H1 (cell line): Measurements from ENCODE around the gene HLA-DPB1. TPM values are rescaled to one million over a fixed set of nuclear protein-coding genes. Genes with fewer than 3 reads are reported as not detected.

Experiments
- CTCF ChIA-PET: fragments of 300-600 bp; sonication (Branson Sonifier 250); formaldehyde crosslinking; loops from one replicate; lab custom pipeline; 2021; ENCODE audit not compliant: partially characterized antibody; lab: Charles Lee
- POLR2A ChIA-PET: fragments of 300-600 bp; sonication (Branson Sonifier 250); formaldehyde crosslinking; loops from one replicate; lab custom pipeline; 2021; ENCODE audit warnings: inconsistent platforms; ENCODE audit not compliant: partially characterized antibody; lab: Charles Lee
- DNase-seq, 2 experiments: peaks; one replicate each; pipeline versions ENCODE4 v3.0.0 to v3.0.0-alpha.2; 2010 to 2022; ENCODE audit warnings: low spot score in 2 of 2, low read depth in 1 of 2, mixed read lengths in 1 of 2
- FAIRE-seq: peaks from 2 replicates; lab custom pipeline; 2011; peaks lifted over from hg19 to GRCh38; lab: Jason Lieb, UNC
- H2AFZ ChIP-seq: 2 replicates; pipeline ENCODE4 v1.8.1; 2012; ENCODE audit warnings: low read length, inconsistent platforms
- H2AK5ac ChIP-seq: 2 replicates; pipeline ENCODE4 v1.6.1; 2013; ENCODE audit warnings: low read depth, low read length
- H2BK120ac ChIP-seq: replicated peaks from 2 replicates; pipeline ENCODE3; 2013; ENCODE audit warnings: low read depth, low read length, inconsistent platforms
- H2BK12ac ChIP-seq: 2 replicates; pipeline ENCODE4 v1.6.1; 2013; ENCODE audit warnings: low read depth, low read length
- H2BK15ac ChIP-seq: 2 replicates; pipeline ENCODE4 v1.6.1; 2013; ENCODE audit warnings: low read length
- H2BK20ac ChIP-seq: 2 replicates; pipeline ENCODE4 v1.6.1; 2013; ENCODE audit warnings: low read length
- H2BK5ac ChIP-seq: 2 replicates; pipeline ENCODE4 v1.6.1; 2013; ENCODE audit warnings: low read depth, low read length
- H3K14ac ChIP-seq: 2 replicates; pipeline ENCODE4 v1.6.1; 2013; ENCODE audit warnings: inconsistent platforms; ENCODE audit not compliant: insufficient read length
- H3K18ac ChIP-seq: 2 replicates; pipeline ENCODE4 v1.6.1; 2013; ENCODE audit warnings: low read length; ENCODE audit errors: extremely low read depth
- H3K23ac ChIP-seq: 2 replicates; pipeline ENCODE4 v1.6.1; 2013; ENCODE audit warnings: inconsistent platforms; ENCODE audit not compliant: insufficient read length
- H3K23me2 ChIP-seq: 2 replicates; pipeline ENCODE4 v1.6.1; 2013; ENCODE audit warnings: low read depth, low read length
- H3K27ac ChIP-seq: 2 replicates; pipeline ENCODE4 v1.6.1; 2011; ENCODE audit warnings: low read depth, low read length, inconsistent platforms
- H3K27me3 ChIP-seq, 4 experiments: replicated peaks in 1 of 4; 1 replicate in 1 of 4; 2 replicates in 3 of 4; pipeline versions ENCODE4 v1.6.1 to v1.8.1; 2011 to 2013; ENCODE audit warnings: low read length in 3 of 4, mild to moderate bottlenecking in 3 of 4, inconsistent platforms in 2 of 4, mixed read lengths in 2 of 4, moderate library complexity in 1 of 4; ENCODE audit not compliant: control insufficient read depth in 3 of 4, insufficient read depth in 3 of 4; ENCODE audit errors: extremely low read depth in 1 of 4
- H3K36me3 ChIP-seq, 4 experiments: 2 replicates each; pipeline versions ENCODE4 v1.6.1 to v1.8.1; 2011 to 2013; ENCODE audit warnings: mild to moderate bottlenecking in 4 of 4, low read length in 3 of 4, moderate library complexity in 2 of 4, control low read depth in 1 of 4, inconsistent platforms in 1 of 4; ENCODE audit not compliant: insufficient read depth in 4 of 4, control insufficient read depth in 2 of 4
- H3K4ac ChIP-seq: replicated peaks from 2 replicates; pipeline ENCODE3; 2013; ENCODE audit warnings: low read length, low read depth, mixed read lengths, inconsistent platforms; ENCODE audit not compliant: insufficient read length
- H3K4me1 ChIP-seq, 4 experiments: replicated peaks in 1 of 4; 1 replicate in 1 of 4; 2 replicates in 3 of 4; pipeline versions ENCODE4 v1.6.1 to v1.8.1; 2011 to 2013; ENCODE audit warnings: low read length in 3 of 4, inconsistent platforms in 2 of 4, mixed read lengths in 1 of 4; ENCODE audit not compliant: insufficient read depth in 4 of 4, control insufficient read depth in 3 of 4
- H3K4me2 ChIP-seq, 2 experiments: 2 replicates each; pipeline versions ENCODE4 v1.6.1 to v1.8.1; 2011 to 2013; ENCODE audit warnings: low read depth in 2 of 2, low read length in 2 of 2, control low read depth in 1 of 2, inconsistent platforms in 1 of 2, mild to moderate bottlenecking in 1 of 2; ENCODE audit not compliant: insufficient read depth in 1 of 2
- H3K4me3 ChIP-seq, 4 experiments: fragments of 200-600, 300-600 bp in 1 of 4; sonication (generic), shearing (Covaris generic), sonication (Bioruptor Twin) in 1 of 4; 2 replicates each; pipeline versions ENCODE4 v1.5.1 to v1.8.1; 2011 to 2016; ENCODE audit warnings: low read length in 4 of 4, low read depth in 3 of 4, control low read depth in 2 of 4, inconsistent platforms in 2 of 4, mild to moderate bottlenecking in 2 of 4, mixed read lengths in 1 of 4, moderate library complexity in 1 of 4; ENCODE audit not compliant: insufficient read depth in 2 of 4; ENCODE audit errors: extremely low read depth in 1 of 4
- H3K56ac ChIP-seq: replicated peaks from 2 replicates; pipeline ENCODE3; 2013; ENCODE audit warnings: low read depth, mild to moderate bottlenecking, mixed read lengths, low read length, inconsistent platforms; ENCODE audit not compliant: insufficient read length
- H3K79me1 ChIP-seq: 2 replicates; pipeline ENCODE4 v1.6.1; 2013; ENCODE audit warnings: low read depth, low read length, control low read depth
- H3K79me2 ChIP-seq, 2 experiments: 2 replicates each; pipeline versions ENCODE4 v1.6.1 to v1.8.1; 2012 to 2013; ENCODE audit warnings: low read length in 2 of 2, mild to moderate bottlenecking in 2 of 2, inconsistent platforms in 1 of 2; ENCODE audit not compliant: insufficient read depth in 2 of 2, control insufficient read depth in 1 of 2
- H3K9ac ChIP-seq, 4 experiments: replicated peaks in 1 of 4; 1 replicate in 1 of 4; 2 replicates in 3 of 4; pipeline versions ENCODE4 v1.6.1 to v1.8.1; 2011 to 2013; ENCODE audit warnings: low read depth in 3 of 4, low read length in 3 of 4, control low read depth in 2 of 4, mild to moderate bottlenecking in 2 of 4, moderate library complexity in 2 of 4, inconsistent platforms in 1 of 4; ENCODE audit errors: extremely low read depth in 1 of 4
- H3K9me3 ChIP-seq, 2 experiments: 2 replicates each; pipeline versions ENCODE4 v1.6.1 to v1.8.1; 2012 to 2013; ENCODE audit warnings: mild to moderate bottlenecking in 2 of 2, moderate library complexity in 2 of 2, control low read depth in 1 of 2, inconsistent platforms in 1 of 2, low read depth in 1 of 2, low read length in 1 of 2, mixed read lengths in 1 of 2; ENCODE audit not compliant: insufficient read depth in 2 of 2
- H4K20me1 ChIP-seq, 2 experiments: replicated peaks in 1 of 2; 2 replicates each; pipeline versions ENCODE3 to v1.8.1; 2011 to 2013; ENCODE audit warnings: inconsistent platforms in 2 of 2, low read length in 2 of 2, mild to moderate bottlenecking in 1 of 2; ENCODE audit not compliant: insufficient read depth in 2 of 2, control insufficient read depth in 1 of 2
- H4K5ac ChIP-seq: 2 replicates; pipeline ENCODE4 v1.6.1; 2013; ENCODE audit warnings: low read length, low read depth, mixed read lengths, inconsistent platforms; ENCODE audit not compliant: insufficient read length
- H4K8ac ChIP-seq: 2 replicates; pipeline ENCODE4 v1.8.0; 2013; ENCODE audit warnings: mild to moderate bottlenecking, moderate library complexity, low read length, inconsistent platforms; ENCODE audit not compliant: insufficient read depth; ENCODE audit errors: extremely low read depth
- H4K91ac ChIP-seq: replicated peaks from 2 replicates; pipeline ENCODE3; 2013; ENCODE audit warnings: low read length, mixed read lengths, inconsistent platforms; ENCODE audit not compliant: insufficient read length
- BRCA1 ChIP-seq: IDR thresholded peaks from 2 replicates; pipeline ENCODE4 v1.6.1; 2012; ENCODE audit warnings: low read depth, low read length, improper control_type of control experiment
- CBX5 ChIP-seq: fragments of 300-800, 300-1000 bp; sonication (generic); IDR thresholded peaks from 2 replicates; pipeline ENCODE4 v1.7.1; 2016; ENCODE audit warnings: antibody characterized with exemption, low read length, low read depth
- CBX8 ChIP-seq: fragments of 300-800, 300-1000 bp; sonication (generic); IDR thresholded peaks from 2 replicates; pipeline ENCODE4 v1.7.1; 2016; ENCODE audit warnings: low read depth, low read length, borderline replicate concordance
- HDAC2 ChIP-seq, 2 experiments: fragments of 300-600 bp in 1 of 2; sonication (generic) in 1 of 2; IDR thresholded peaks; 2 replicates each; pipeline ENCODE4 v1.6.1; 2011 to 2012; ENCODE audit warnings: low read depth in 2 of 2, low read length in 2 of 2, mild to moderate bottlenecking in 2 of 2, moderate library complexity in 2 of 2, borderline replicate concordance in 1 of 2, inconsistent platforms in 1 of 2
- JUN ChIP-seq: IDR thresholded peaks from 2 replicates; pipeline ENCODE4 v1.6.1; 2011; ENCODE audit warnings: low read depth, mild to moderate bottlenecking, improper control_type of control experiment, low read length
- NANOG ChIP-seq: IDR thresholded peaks from 2 replicates; pipeline ENCODE4 v1.6.1; 2011; ENCODE audit warnings: low read length, low read depth, mild to moderate bottlenecking, inconsistent platforms; ENCODE audit not compliant: insufficient read depth, poor library complexity, severe bottlenecking
- POLR2A ChIP-seq, 2 experiments: IDR thresholded peaks; 1 replicate in 1 of 2; 2 replicates in 1 of 2; pipeline ENCODE4 v1.6.1; 2011; ENCODE audit warnings: low read depth in 2 of 2, low read length in 2 of 2, mild to moderate bottlenecking in 2 of 2; ENCODE audit errors: control extremely low read depth in 1 of 2
- RNF2 ChIP-seq: fragments of 200-900, 300-1000 bp; sonication (generic); IDR thresholded peaks from 2 replicates; pipeline ENCODE4 v1.7.1; 2016; ENCODE audit warnings: borderline replicate concordance, low read depth, mild to moderate bottlenecking, antibody characterized with exemption, low read length; ENCODE audit not compliant: poor library complexity, severe bottlenecking; ENCODE audit errors: missing control alignments
- SP1 ChIP-seq: IDR thresholded peaks from 2 replicates; pipeline ENCODE4 v1.6.1; 2011; ENCODE audit warnings: low read depth, low read length
- SP2 ChIP-seq: IDR thresholded peaks from 2 replicates; pipeline ENCODE4 v1.6.1; 2012; ENCODE audit warnings: mild to moderate bottlenecking, low read length, inconsistent platforms
- SRF ChIP-seq: IDR thresholded peaks from 2 replicates; pipeline ENCODE4 v1.6.1; 2011; ENCODE audit warnings: mild to moderate bottlenecking, low read depth, low read length, moderate library complexity
- TEAD4 ChIP-seq: IDR thresholded peaks from 2 replicates; pipeline ENCODE4 v1.6.1; 2012; ENCODE audit warnings: low read depth, low read length, inconsistent platforms, mixed read lengths
- WGBS, 2 experiments: shearing (Covaris generic) in 1 of 2; methylation state at CpG; one replicate each; pipeline versions ENCODE4 v1.1.6 to v1.1.7; 2013 to 2015; ENCODE audit warnings: low lambda C conversion rate in 2 of 2, mixed read lengths in 2 of 2, inconsistent platforms in 1 of 2, low coverage in 1 of 2, missing lambda C conversion rate in 1 of 2; ENCODE audit not compliant: insufficient replicate concordance in 2 of 2, insufficient coverage in 1 of 2, insufficient read length in 1 of 2; ENCODE audit errors: extremely low coverage in 1 of 2, missing lambda C conversion rate in 1 of 2; 5-methylcytosine and 5-hydroxymethylcytosine counted together
- polyA plus RNA-seq, 7 experiments: library from polyadenylated mRNA; depleted of rRNA in 3 of 7; stranded (reverse) in 5 of 7; unstranded in 2 of 7; fragments of >200 nt in 5 of 7; fragments of 200-250 nt in 2 of 7; gene quantifications; 1 replicate in 5 of 7; 2 replicates in 1 of 7; 4 replicates in 1 of 7; pipeline versions ENCODE4 v1.2.1 to v1.2.3, GENCODE V29; 2011 to 2013; ENCODE audit warnings: missing spikeins in 2 of 7, mixed read lengths in 2 of 7
- total RNA-seq: library from RNA; stranded (reverse); fragmentation: NEBNext Ultra II Directional; extraction: Animal tissue kit (Norgen Biotek cat#: 25700); gene quantifications from 2 replicates; pipeline ENCODE4 v1.2.1, GENCODE V29; 2021
- TF ChIP-seq, protein P1 (sequence below): IDR thresholded peaks from 2 replicates; pipeline ENCODE4 v1.6.1; 2012; ENCODE audit warnings: low read length, inconsistent platforms

The HLA-DPB1 gene
- total and polyA plus RNA-seq, 2 of the 8 experiments (the other 6 are each of a cell fraction or from before 2014, with no cell fraction given) = 32.3 to 58.8 TPM

DNA sequence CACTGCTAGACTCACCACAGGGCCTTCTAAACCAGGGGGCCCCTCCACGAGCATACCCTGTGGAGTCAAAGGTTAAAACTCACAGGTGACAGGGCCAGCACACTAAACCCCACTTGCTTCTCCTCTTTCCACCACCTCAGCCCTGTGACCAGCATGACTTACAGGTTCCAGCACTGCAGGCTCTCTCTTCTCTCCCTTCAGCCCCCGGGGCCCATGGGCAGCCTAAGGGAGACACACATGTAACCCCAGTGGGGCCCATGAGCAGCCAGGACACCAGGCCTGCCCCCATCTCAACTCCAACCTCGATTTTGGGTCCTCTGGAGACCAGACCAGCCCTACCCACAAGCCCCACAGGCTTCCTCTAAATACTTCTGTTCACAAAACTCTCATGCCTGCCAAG, 28.0 kb downstream of the HLA-DPB1 start:
- Histone ChIP-seq H3K4ac (no peak overlapping the region), H3K79me1 (no peaks in the 10 kb centered on the region), H2BK120ac (no peak overlapping the region), H3K4me2 (no peak overlapping the region), H2AK5ac (no peak overlapping the region), H3K79me2 (no peaks in the 10 kb centered on the region), H4K91ac (no peak overlapping the region), H3K9me3 (peaks cover 6 to 7% of the 10 kb centered on the region in 2 experiments), H3K9ac (no peak overlapping the region), H2BK12ac (no peak overlapping the region), H3K23me2 (peaks cover 6% of the 10 kb centered on the region; the same call in 1 of the 2 replicates), H3K4me3 (no peak overlapping the region), H3K36me3 (no peaks in the 10 kb centered on the region; a peak in 1 of 8 replicates), H2AFZ (no peak overlapping the region), H3K27me3 (no peaks in the 10 kb centered on the region; a peak in 1 of 7 replicates), H3K4me1 (no peaks in the 10 kb centered on the region), H3K56ac (no peak overlapping the region), H3K18ac (no peak overlapping the region), H4K5ac (no peak overlapping the region), H4K8ac (no peak overlapping the region), H2BK15ac (no peak overlapping the region), H2BK20ac (no peak overlapping the region), H3K23ac (no peak overlapping the region), H2BK5ac (no peak overlapping the region), H3K14ac (no peak overlapping the region), H4K20me1 (no peaks in the 10 kb centered on the region), H3K27ac (no peak overlapping the region)
- CTCF ChIA-PET = no interaction called here
- DNase-seq = no peak
- POLR2A ChIA-PET = no interaction called here
- WGBS, 2 experiments = 91% methylated on average over 3 of the region's 3 CpGs; no CpG with 5 or more reads in 1 of the 2 experiments
- FAIRE-seq = no peak
- TF ChIP-seq HDAC2 (IDR thresholded peaks at IDR 0.05; ENCODE audit: borderline replicate concordance in 1 of 2, low read depth in 2 of 2, low read length in 2 of 2) (no peak), NANOG (no peak), POLR2A (IDR thresholded peaks at IDR 0.05; ENCODE audit: control extremely low read depth in 1 of 2, low read depth in 2 of 2, low read length in 2 of 2) (no peak), RNF2 (no peak), BRCA1 (no peak), CBX8 (no peak), CBX5 (no peak), SP1 (no peak), SRF (no peak), SP2 (no peak), TEAD4 (no peak), JUN (no peak)
- TF ChIP-seq, protein P1, sequence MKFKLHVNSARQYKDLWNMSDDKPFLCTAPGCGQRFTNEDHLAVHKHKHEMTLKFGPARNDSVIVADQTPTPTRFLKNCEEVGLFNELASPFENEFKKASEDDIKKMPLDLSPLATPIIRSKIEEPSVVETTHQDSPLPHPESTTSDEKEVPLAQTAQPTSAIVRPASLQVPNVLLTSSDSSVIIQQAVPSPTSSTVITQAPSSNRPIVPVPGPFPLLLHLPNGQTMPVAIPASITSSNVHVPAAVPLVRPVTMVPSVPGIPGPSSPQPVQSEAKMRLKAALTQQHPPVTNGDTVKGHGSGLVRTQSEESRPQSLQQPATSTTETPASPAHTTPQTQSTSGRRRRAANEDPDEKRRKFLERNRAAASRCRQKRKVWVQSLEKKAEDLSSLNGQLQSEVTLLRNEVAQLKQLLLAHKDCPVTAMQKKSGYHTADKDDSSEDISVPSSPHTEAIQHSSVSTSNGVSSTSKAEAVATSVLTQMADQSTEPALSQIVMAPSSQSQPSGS = no peak
